Umbilical cord (tissue), 2 donors: ENCODE data around the gene BRINP2. TPM values are rescaled to one million over a fixed set of nuclear protein-coding genes. Genes with fewer than 3 reads are reported as not detected.
A peak's percentile ranks its signal among the peaks of the same experiment; 100 is the strongest.

Experiments
- DNase-seq: peaks from one replicate; pipeline ENCODE4 v3.0.0-alpha.2; 2015; ENCODE audit warnings: low spot score
- total RNA-seq: library from RNA; depleted of rRNA; stranded (reverse); fragments of >200 nt; gene quantifications from one replicate; pipeline ENCODE4 v1.2.3, GENCODE V29; 2014; ENCODE audit warnings: low replicate concordance; ENCODE audit not compliant: insufficient read depth

BRINP2 gene
- total RNA-seq, 1 donor from 2014 or later, result 5.3 TPM

- no peak for DNase-seq
These were observed 5.7 kb upstream of the BRINP2 start for GRCh38 chr1:177165069-177165439.

- no peak for DNase-seq
These were observed 872 bp downstream of the BRINP2 start for GRCh38 chr1:177171536-177172123.

- DNase-seq, result no peak
These were observed 1.5 kb downstream of the BRINP2 start for GRCh38 chr1:177172272-177172671.

GRCh38 chr1:177172866-177173265 is 2.1 kb downstream of the BRINP2 start:
- no peak for DNase-seq

- DNase-seq, result no peak
These were observed 3.2 kb downstream of the BRINP2 start for GRCh38 chr1:177173976-177174375.

- peak; percentile 49 for DNase-seq
These were observed 4.3 kb downstream of the BRINP2 start for GRCh38 chr1:177174921-177175634.

- DNase-seq, result no peak
These were observed 10.5 kb downstream of the BRINP2 start for GRCh38 chr1:177181280-177181630.

- DNase-seq, result peak; percentile 78
These were observed 11.0 kb downstream of the BRINP2 start for GRCh38 chr1:177181631-177182291.

GRCh38 chr1:177183836-177184235 is 13.1 kb downstream of the BRINP2 start:
- DNase-seq, result no peak

GRCh38 chr1:177185209-177185608 is 14.5 kb downstream of the BRINP2 start:
- DNase-seq, result no peak

- DNase-seq, result no peak
These were observed 15.9 kb downstream of the BRINP2 start for GRCh38 chr1:177186639-177187038.

- DNase-seq, result no peak
These were observed 19.7 kb downstream of the BRINP2 start for GRCh38 chr1:177190308-177190970.

GRCh38 chr1:177198243-177198642 is 27.5 kb downstream of the BRINP2 start:
- DNase-seq, result no peak

- DNase-seq, result no peak
These were observed 29.5 kb downstream of the BRINP2 start for GRCh38 chr1:177200290-177200689.

- no peak for DNase-seq
These were observed 36.1 kb downstream of the BRINP2 start for GRCh38 chr1:177206831-177207355.

GRCh38 chr1:177208920-177209319 is 38.2 kb downstream of the BRINP2 start:
- no peak for DNase-seq

- peak; percentile 91 for DNase-seq
These were observed 38.6 kb downstream of the BRINP2 start for GRCh38 chr1:177209357-177209756.

GRCh38 chr1:177210071-177210470 is 39.3 kb downstream of the BRINP2 start:
- DNase-seq, result no peak

- DNase-seq, result no peak
These were observed 40.5 kb downstream of the BRINP2 start for GRCh38 chr1:177211231-177211630.

- no peak for DNase-seq
These were observed 45.9 kb downstream of the BRINP2 start for GRCh38 chr1:177216587-177217202.

GRCh38 chr1:177219554-177220458 is 49.0 kb downstream of the BRINP2 start:
- DNase-seq, result peak; percentile 57
